GM23338 (cell line): ENCODE measurements around the gene BIRC5. TPM values are rescaled to one million over a fixed set of nuclear protein-coding genes. Genes with fewer than 3 reads are reported as not detected.

Source experiments
- ATAC-seq: fragments of 200-7000 bp; cut with Tn5 transposase; 3 replicates; pipeline ENCODE4 v1.9.1; 2020
- DNase-seq: peaks from one replicate; pipeline ENCODE4 v3.0.0-alpha.2; 2015; ENCODE audit warnings: low spot score
- H2AFZ ChIP-seq: fragments of 200-600 bp; sonication (generic); 2 replicates; pipeline ENCODE4 v1.8.0; 2016; ENCODE audit warnings: antibody characterized with exemption, mild to moderate bottlenecking, moderate library complexity
- H3F3A ChIP-seq: fragments of 200-600 bp; sonication (generic); replicated peaks from 2 replicates; pipeline ENCODE4 v1.8.0; 2017; ENCODE audit warnings: antibody characterized with exemption, mixed run types, low read depth
- H3K27ac ChIP-seq: fragments of 200-600 bp; sonication (generic); 2 replicates; pipeline ENCODE4 v1.6.1; 2016; ENCODE audit warnings: low read depth
- H3K27me3 ChIP-seq: fragments of 200-600 bp; sonication (generic); 2 replicates; pipeline ENCODE4 v1.8.0; 2016; ENCODE audit warnings: mild to moderate bottlenecking, mixed run types, moderate library complexity; ENCODE audit not compliant: insufficient read depth
- H3K36me3 ChIP-seq: fragments of 200-600 bp; sonication (generic); 2 replicates; pipeline ENCODE4 v1.8.0; 2016; ENCODE audit warnings: mild to moderate bottlenecking; ENCODE audit not compliant: insufficient read depth
- H3K4me1 ChIP-seq: fragments of 200-600 bp; sonication (generic); 2 replicates; pipeline ENCODE4 v1.8.0; 2016; ENCODE audit warnings: mild to moderate bottlenecking, moderate library complexity; ENCODE audit not compliant: insufficient read depth
- H3K4me2 ChIP-seq: fragments of 200-600 bp; sonication (generic); 2 replicates; pipeline ENCODE4 v1.7.1; 2017; ENCODE audit warnings: mixed run types
- H3K4me3 ChIP-seq: fragments of 200-600 bp; sonication (generic); 2 replicates; pipeline ENCODE4 v1.6.1; 2016; ENCODE audit warnings: mixed run types
- H3K79me2 ChIP-seq: fragments of 200-600 bp; sonication (generic); replicated peaks from 2 replicates; pipeline ENCODE4 v1.8.0; 2017; ENCODE audit warnings: mild to moderate bottlenecking; ENCODE audit not compliant: insufficient read depth
- H3K9me2 ChIP-seq: fragments of 200-600 bp; sonication (generic); 2 replicates; pipeline ENCODE4 v1.8.0; 2017; ENCODE audit not compliant: insufficient read depth
- H4K20me1 ChIP-seq: fragments of 200-600 bp; sonication (generic); replicated peaks from 2 replicates; pipeline ENCODE4 v1.8.0; 2017; ENCODE audit warnings: mild to moderate bottlenecking; ENCODE audit not compliant: insufficient read depth
- H3K27ac Mint-ChIP-seq: 2 replicates; pipeline ENCODE4 v1.8.0; 2020; ENCODE audit warnings: inconsistent platforms, mild to moderate bottlenecking, moderate library complexity, mixed read lengths
- H3K27me3 Mint-ChIP-seq: 3 replicates; pipeline ENCODE4 v1.8.0; 2022; ENCODE audit warnings: low read depth, mild to moderate bottlenecking, moderate library complexity, mixed read lengths, inconsistent platforms; ENCODE audit not compliant: insufficient read depth, poor library complexity
- H3K36me3 Mint-ChIP-seq: 3 replicates; pipeline ENCODE4 v1.8.0; 2021; ENCODE audit warnings: low read depth, mild to moderate bottlenecking, inconsistent platforms, moderate library complexity, mixed read lengths
- H3K4me1 Mint-ChIP-seq: 3 replicates; pipeline ENCODE4 v1.8.0; 2020; ENCODE audit warnings: mild to moderate bottlenecking, inconsistent platforms, mixed read lengths
- H3K4me3 Mint-ChIP-seq: 3 replicates; pipeline ENCODE4 v1.8.0; 2021; ENCODE audit warnings: moderate library complexity, mild to moderate bottlenecking, inconsistent platforms, mixed read lengths
- H3K9me3 Mint-ChIP-seq: 3 replicates; pipeline ENCODE4 v1.8.0; 2020; ENCODE audit warnings: moderate library complexity, mild to moderate bottlenecking, inconsistent platforms, mixed read lengths
- CREB1 ChIP-seq: fragments of 250-450 bp; sonication (Bioruptor Pico); IDR thresholded peaks from 2 replicates; pipeline ENCODE4 v1.5.0; 2020; ENCODE audit warnings: low read depth, mild to moderate bottlenecking, moderate library complexity
- CTCF ChIP-seq, 2 experiments: fragments of 200-600 bp in 1 of 2; sonication (generic) in 1 of 2; conservative IDR thresholded peaks; 2 replicates each; pipeline versions ENCODE4 v1.5.1 to v1.6.1; 2016 to 2017; ENCODE audit warnings: antibody characterized with exemption in 2 of 2, low read depth in 2 of 2, mild to moderate bottlenecking in 2 of 2, moderate library complexity in 1 of 2
- ETS1 ChIP-seq: IDR thresholded peaks from 2 replicates; pipeline ENCODE4 v1.6.1; 2016; ENCODE audit warnings: antibody characterized with exemption
- EZH2 ChIP-seq: fragments of 200-600 bp; sonication (generic); IDR thresholded peaks from one replicate; pipeline ENCODE4 v1.8.0; 2017; ENCODE audit warnings: antibody characterized with exemption, mild to moderate bottlenecking, low read depth; ENCODE audit not compliant: unreplicated experiment
- EZH2phosphoT487 ChIP-seq: fragments of 200-600 bp; sonication (generic); IDR thresholded peaks from one replicate; pipeline ENCODE4 v1.8.1; 2018; ENCODE audit warnings: antibody characterized with exemption; ENCODE audit not compliant: unreplicated experiment
- JUNB ChIP-seq: IDR thresholded peaks from one replicate; pipeline ENCODE4 v1.6.1; 2016; ENCODE audit warnings: antibody characterized with exemption; ENCODE audit not compliant: unreplicated experiment
- NANOG ChIP-seq: IDR thresholded peaks from 2 replicates; pipeline ENCODE4 v1.6.1; 2016; ENCODE audit warnings: antibody characterized with exemption, borderline replicate concordance
- POLR2AphosphoS5 ChIP-seq: IDR thresholded peaks from 2 replicates; pipeline ENCODE4 v1.6.1; 2016; ENCODE audit warnings: antibody characterized with exemption, low read depth
- REST ChIP-seq: IDR thresholded peaks from one replicate; pipeline ENCODE4 v1.6.1; 2018; ENCODE audit warnings: antibody characterized with exemption; ENCODE audit not compliant: unreplicated experiment
- STAT1 ChIP-seq: IDR thresholded peaks from one replicate; pipeline ENCODE4 v1.6.1; 2016; ENCODE audit warnings: antibody characterized with exemption; ENCODE audit not compliant: unreplicated experiment
- ZNF114 ChIP-seq: fragments of 250-450 bp; sonication (Bioruptor Pico); IDR thresholded peaks from 2 replicates; pipeline ENCODE4 v1.5.0; 2020; ENCODE audit warnings: mild to moderate bottlenecking, moderate library complexity
- ZNF331 ChIP-seq: fragments of 250-450 bp; sonication (Bioruptor Pico); IDR thresholded peaks from 2 replicates; pipeline ENCODE4 v1.5.0; 2020; ENCODE audit warnings: low read depth, mild to moderate bottlenecking, moderate library complexity
- ZNF462 ChIP-seq: fragments of 250-450 bp; sonication (Bioruptor Pico); IDR thresholded peaks from 2 replicates; pipeline ENCODE4 v1.5.0; 2020; ENCODE audit warnings: mild to moderate bottlenecking, moderate library complexity
- polyA plus RNA-seq: library from polyadenylated mRNA; unstranded; fragments of >200 nt; fragmentation: Nextera tagmentation; extraction: Ambion mirVana; gene quantifications from 2 replicates; pipeline ENCODE4 v1.2.1, GENCODE V29; 2016
- total RNA-seq: library from RNA; depleted of rRNA; stranded (reverse); fragments of >200 nt; shearing (Covaris generic); gene quantifications from 2 replicates; pipeline ENCODE4 v1.2.3, GENCODE V29; 2014

Gene BIRC5
- total and polyA plus RNA-seq, 2 experiments from 2014 or later = 89.7 to 111 TPM

GRCh38 chr17:78180083-78180482, 34.0 kb upstream of the BIRC5 start:
- H3K36me3 ChIP-seq = peaks cover 45% of the 10 kb centered on the region
- Mint-ChIP-seq H3K27me3 (peaks cover 7% of the 10 kb centered on the region), H3K9me3 (no peaks in the 10 kb centered on the region; the same call in 2 of the 3 replicates), H3K36me3 (peaks cover 89% of the 10 kb centered on the region), H3K4me1 (peaks cover 26% of the 10 kb centered on the region), H3K4me3 (no peak overlapping the region), H3K27ac (no peak overlapping the region)
- H3K9me2 ChIP-seq = no peaks in the 10 kb centered on the region
- peaks cover 24% of the 10 kb centered on the region for H4K20me1 ChIP-seq
- H2AFZ ChIP-seq = no peak overlapping the region
- H3K4me1 ChIP-seq = peaks cover 3% of the 10 kb centered on the region; the same call in 1 of the 2 replicates
- no peak overlapping the region for H3K4me2 ChIP-seq
- H3K27me3 ChIP-seq = no peaks in the 10 kb centered on the region
- H3K79me2 ChIP-seq = peaks cover 13% of the 10 kb centered on the region
- ATAC-seq (no peak), DNase-seq (no peak)
- no peak overlapping the region for H3K27ac ChIP-seq
- TF ChIP-seq JUNB (no peak), ZNF331 (CRISPR knock-in tag) (no peak), ZNF114 (no peak), ZNF462 (CRISPR knock-in tag) (no peak), EZH2 (no peak), POLR2AphosphoS5 (no peak), NANOG (no peak), CTCF (conservative IDR thresholded peaks at IDR 0.05; ENCODE audit: low read depth in 2 of 2) (no peak), CREB1 (no peak), EZH2phosphoT487 (no peak), ETS1 (no peak), STAT1 (no peak), REST (no peak)
- peaks cover 8% of the 10 kb centered on the region; the same call in 1 of the 2 replicates for H3F3A ChIP-seq
- H3K4me3 ChIP-seq = no peak overlapping the region
